K562 (cell line): ENCODE results near the gene ANKMY1. TPM values are rescaled to one million over a fixed set of nuclear protein-coding genes. Genes with fewer than 3 reads are reported as not detected.

Experiments
- ATAC-seq: fragments of 200-7000 bp; cut with Tn5 transposase; 3 replicates; pipeline ENCODE4 v1.9.1; 2020; ENCODE audit warnings: moderate library complexity
- BruUV-seq: library from RNA; stranded (reverse); fragments of 400-500 nt; replicated peaks from 2 replicates; lab custom pipeline; 2021; lab: Mats Ljungman, UMichigan
- CTCF ChIA-PET: fragments of 300-600 bp; formaldehyde crosslinking; extraction: SDS; loops from one replicate; lab custom pipeline; 2021; ENCODE audit warnings: low intra/inter-chr PET ratio; lab: Yijun Ruan, JAX
- POLR2A ChIA-PET: fragments of 300-600, 350-650 bp; sonication (Branson Sonifier 250); formaldehyde crosslinking; extraction: SDS; loops from one replicate; lab custom pipeline; 2021; ENCODE audit warnings: antibody characterized with exemption, inconsistent platforms; lab: Yijun Ruan, JAX
- DNase-seq, 4 experiments: peaks; one replicate each; pipeline versions ENCODE4 v3.0.0 to v3.0.0-alpha.2; 2011 to 2018; ENCODE audit warnings: low spot score in 3 of 4, mixed read lengths in 3 of 4; ENCODE audit errors: extremely low read depth in 1 of 4
- FAIRE-seq: peaks from 2 replicates; lab custom pipeline; 2011; peaks lifted over from hg19 to GRCh38; lab: Jason Lieb, UNC
- H2AFZ ChIP-seq: 2 replicates; pipeline ENCODE4 v1.6.0; 2011; ENCODE audit warnings: low read depth, low read length, control low read depth, inconsistent platforms
- H3K27ac ChIP-seq: fragments of 200-600 bp; 3 replicates; pipeline ENCODE4 v1.8.0; 2011; ENCODE audit warnings: low read depth, mild to moderate bottlenecking, control low read depth, inconsistent platforms, low read length, moderate library complexity, mixed read lengths; ENCODE audit errors: extremely low read depth
- H3K27me3 ChIP-seq, 2 experiments: fragments of 300-600 bp in 1 of 2; 2 replicates in 1 of 2; 3 replicates in 1 of 2; pipeline versions ENCODE4 v1.6.0 to v1.8.0; 2011; ENCODE audit warnings: inconsistent platforms in 2 of 2, low read length in 2 of 2, mild to moderate bottlenecking in 1 of 2, mixed read lengths in 1 of 2, moderate library complexity in 1 of 2; ENCODE audit not compliant: control insufficient read depth in 2 of 2, insufficient read depth in 2 of 2
- H3K36me3 ChIP-seq: fragments of 300-600 bp; 3 replicates; pipeline ENCODE4 v1.8.0; 2011; ENCODE audit warnings: mild to moderate bottlenecking, low read length, inconsistent platforms; ENCODE audit not compliant: control insufficient read depth, insufficient read depth
- H3K4me1 ChIP-seq, 2 experiments: fragments of 200-600 bp in 1 of 2; replicated peaks in 1 of 2; 2 replicates in 1 of 2; 3 replicates in 1 of 2; pipeline versions ENCODE4 v1.5.1 to v1.8.0; 2011; ENCODE audit warnings: inconsistent platforms in 2 of 2, low read length in 2 of 2, mild to moderate bottlenecking in 1 of 2, mixed read lengths in 1 of 2, moderate library complexity in 1 of 2; ENCODE audit not compliant: control insufficient read depth in 2 of 2, insufficient read depth in 2 of 2
- H3K4me2 ChIP-seq: 2 replicates; pipeline ENCODE4 v1.6.1; 2011; ENCODE audit warnings: low read length, control low read depth, inconsistent platforms, mixed read lengths; ENCODE audit not compliant: insufficient read depth
- H3K4me3 ChIP-seq: fragments of 200-600 bp; sonication (generic), shearing (Covaris generic); 2 replicates; pipeline ENCODE4 v1.5.1; 2016; ENCODE audit warnings: control low read depth, inconsistent platforms
- H3K79me2 ChIP-seq: fragments of 200-600 bp; 3 replicates; pipeline ENCODE4 v1.8.0; 2011; ENCODE audit warnings: low read length, inconsistent platforms; ENCODE audit not compliant: control insufficient read depth, insufficient read depth
- H3K9ac ChIP-seq, 2 experiments: 2 replicates each; pipeline versions ENCODE4 v1.6.0 to v1.6.1; 2011; ENCODE audit warnings: low read depth in 2 of 2, low read length in 2 of 2, control low read depth in 1 of 2, inconsistent platforms in 1 of 2, mild to moderate bottlenecking in 1 of 2, mixed read lengths in 1 of 2; ENCODE audit not compliant: insufficient read depth in 1 of 2
- H3K9me1 ChIP-seq: one replicate; pipeline ENCODE4 v1.6.0; 2011; ENCODE audit warnings: inconsistent platforms, mild to moderate bottlenecking, low read length, moderate library complexity; ENCODE audit not compliant: control insufficient read depth, insufficient read depth
- H3K9me3 ChIP-seq: replicated peaks from 2 replicates; pipeline ENCODE4 v1.5.1; 2011; ENCODE audit warnings: low read depth, low read length, inconsistent platforms; ENCODE audit not compliant: control insufficient read depth, insufficient read depth
- H4K20me1 ChIP-seq: replicated peaks from 2 replicates; pipeline ENCODE4 v1.6.1; 2011; ENCODE audit warnings: low read length, inconsistent platforms, mixed read lengths; ENCODE audit not compliant: control insufficient read depth, insufficient read depth
- NFATC3 ChIP-seq: fragments of 450-650 bp; IDR thresholded peaks from 2 replicates; pipeline ENCODE4 v1.6.1; 2017; ENCODE audit warnings: mild to moderate bottlenecking
- PHF8 ChIP-seq: fragments of 200-600 bp; sonication (generic); IDR thresholded peaks from 2 replicates; pipeline ENCODE4 v1.6.1; 2012; ENCODE audit warnings: mixed run types, mild to moderate bottlenecking, inconsistent platforms, low read length, moderate library complexity, borderline replicate concordance
- SAP30 ChIP-seq: fragments of 200-600 bp; sonication (generic); IDR thresholded peaks from 2 replicates; pipeline ENCODE4 v1.6.1; 2012; ENCODE audit warnings: borderline replicate concordance, low read depth, mild to moderate bottlenecking, moderate library complexity, low read length, control low read depth, inconsistent platforms; ENCODE audit not compliant: insufficient read depth, poor library complexity, severe bottlenecking
- STAG1 ChIP-seq: sonication (generic); formaldehyde crosslinking; IDR thresholded peaks from 2 replicates; pipeline ENCODE4 v1.5.0; 2020; ENCODE audit warnings: missing genetic modification reagents, borderline replicate concordance
- ZNF282 ChIP-seq: sonication (generic); formaldehyde crosslinking; IDR thresholded peaks from 2 replicates; pipeline ENCODE4 v1.8.1; 2023; ENCODE audit warnings: missing genetic modification reagents
- WGBS: fragments of 100-300 bp; shearing (Covaris generic); methylation state at CpG from one replicate; pipeline ENCODE4 v1.1.6; 2016; ENCODE audit warnings: low coverage, mixed read lengths; ENCODE audit not compliant: insufficient coverage; ENCODE audit errors: missing lambda C conversion rate; 5-methylcytosine and 5-hydroxymethylcytosine counted together
- in situ Hi-C: fragments of 300-500 bp; cut with MboI; formaldehyde crosslinking; loops from 4 replicates; pipeline ENCODE4 v1.15.0; 2018; ENCODE audit warnings: inconsistent platforms, mixed read lengths
- intact Hi-C: fragments of 100-400 bp; cut with micrococcal nuclease; formaldehyde crosslinking; loops from 2 replicates; pipeline ENCODE4 v1.14.2; 2022
- polyA plus RNA-seq, 8 experiments: library from polyadenylated mRNA; depleted of rRNA in 4 of 8; stranded (reverse) in 5 of 8; unstranded in 3 of 8; fragments of >200 nt; fragmentation: Nextera tagmentation in 2 of 8; fragmentation: Illumina TruSeq in 1 of 8; extraction: Ambion mirVana in 2 of 8; extraction: Trizol in 1 of 8; gene quantifications; 2 replicates each; pipeline versions ENCODE4 v1.2.1 to v1.2.3, GENCODE V29; 2011 to 2014; ENCODE audit warnings: inconsistent platforms in 1 of 8, missing spikeins in 1 of 8
- total RNA-seq, 7 experiments: library from RNA; depleted of rRNA in 6 of 7; stranded (reverse); fragments of >200 nt in 6 of 7; fragmentation: Illumina TruSeq in 2 of 7; extraction: Trizol in 2 of 7; gene quantifications; 2 replicates each; pipeline versions ENCODE4 v1.2.1 to v1.2.3, GENCODE V29; 2011 to 2021; ENCODE audit warnings: low replicate concordance in 1 of 7
- TF ChIP-seq, protein P1 (sequence below): sonication (generic); formaldehyde crosslinking; IDR thresholded peaks from 2 replicates; pipeline ENCODE4 v1.8.0; 2022; ENCODE audit warnings: missing genetic modification reagents, mild to moderate bottlenecking, moderate library complexity, borderline replicate concordance
- TF ChIP-seq, protein P2 (sequence below): sonication (generic); formaldehyde crosslinking; IDR thresholded peaks from 2 replicates; pipeline ENCODE4 v1.8.0; 2022; ENCODE audit warnings: mild to moderate bottlenecking, missing genetic modification reagents
- TF ChIP-seq, protein P3 (sequence below): sonication (generic); formaldehyde crosslinking; IDR thresholded peaks from 2 replicates; pipeline ENCODE4 v1.8.1; 2022; ENCODE audit warnings: missing genetic modification reagents
- TF ChIP-seq, protein P4 (sequence below): fragments of 250-450 bp; sonication (Bioruptor Pico); IDR thresholded peaks from 2 replicates; pipeline ENCODE4 v1.9.0; 2021; ENCODE audit warnings: mild to moderate bottlenecking, inconsistent platforms

Gene ANKMY1
- total and polyA plus RNA-seq, 9 of the 15 experiments (the other 6 are each of a cell fraction or from before 2014, with no cell fraction given): 0.75 to 15.1 (median 11.7) TPM

DNA sequence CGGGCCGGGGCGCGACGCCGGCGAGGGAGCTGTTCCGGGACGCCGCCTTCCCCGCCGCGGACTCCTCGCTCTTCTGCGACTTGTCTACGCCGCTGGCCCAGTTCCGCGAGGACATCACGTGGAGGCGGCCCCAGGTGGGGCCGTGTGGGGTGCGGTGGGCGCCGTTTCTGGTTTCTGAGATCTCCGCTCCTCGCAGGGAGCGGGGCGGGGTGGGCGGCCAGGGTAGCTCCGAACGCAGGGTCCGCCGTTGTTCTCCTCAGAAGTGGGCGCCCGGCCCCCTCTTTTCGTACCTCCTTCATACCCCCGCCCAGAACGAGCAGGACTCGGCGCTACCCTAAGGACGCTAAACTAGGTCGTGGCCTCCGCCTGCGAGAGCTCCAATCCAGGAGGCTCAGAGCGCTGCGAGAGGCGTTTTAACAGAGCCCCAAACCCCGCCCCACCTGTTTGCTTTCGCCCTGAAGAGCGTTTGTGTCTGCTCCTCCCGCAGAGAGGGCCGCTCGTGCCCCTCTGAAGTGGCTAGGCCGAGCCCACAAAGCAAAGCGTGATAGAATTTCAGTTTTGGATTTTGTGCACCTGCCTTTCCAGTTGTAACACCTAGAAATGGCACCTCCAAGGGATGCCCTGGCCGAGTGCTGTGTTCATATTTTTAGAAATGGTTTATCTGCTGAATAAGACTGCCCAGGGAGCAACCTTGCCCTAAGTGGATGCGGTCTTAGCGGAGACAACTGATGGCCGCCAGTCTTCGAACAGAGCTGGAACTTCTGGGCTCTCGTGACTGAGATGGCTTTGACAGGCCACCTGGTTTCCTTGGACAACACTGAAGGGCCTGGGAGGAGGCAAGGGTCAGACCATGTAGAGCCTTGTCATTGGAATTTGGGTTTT, 29.4 kb upstream of the ANKMY1 start:
- peak in 2 of 4 experiments; percentile 16 to 57 for DNase-seq
- intact Hi-C loops (no loop called here), in situ Hi-C loops (no loop called here)
- no peaks in the 10 kb centered on the region for H3K9me1 ChIP-seq
- no peaks in the 10 kb centered on the region for H3K9me3 ChIP-seq
- peak overlapping the region; percentile 93 for H3K4me2 ChIP-seq
- ChIA-PET POLR2A (interaction anchor here (0.6 to 2.2 kb wide), 7 partner anchors 7 to 26 kb away, joined by 3 to 26 read pairs (median 4); partner anchors contain the start of gene RNPEPL1), CTCF (no interaction called here)
- peaks cover 32% of the 10 kb centered on the region; the same call in 2 of the 3 replicates for H3K36me3 ChIP-seq
- peaks cover 53% of the 10 kb centered on the region for H3K79me2 ChIP-seq
- H3K4me1 ChIP-seq: peaks cover 31 to 51% of the 10 kb centered on the region in 2 experiments
- TF ChIP-seq STAG1 (CRISPR knock-in tag) (0 out of 2 replicates have a peak, but pooled peaks have one; percentile 14), SAP30 (peak; percentile 68), NFATC3 (no peak), ZNF282 (no peak), PHF8 (0 out of 2 replicates have a peak, but pooled peaks have one; percentile 33)
- TF ChIP-seq, protein P1, sequence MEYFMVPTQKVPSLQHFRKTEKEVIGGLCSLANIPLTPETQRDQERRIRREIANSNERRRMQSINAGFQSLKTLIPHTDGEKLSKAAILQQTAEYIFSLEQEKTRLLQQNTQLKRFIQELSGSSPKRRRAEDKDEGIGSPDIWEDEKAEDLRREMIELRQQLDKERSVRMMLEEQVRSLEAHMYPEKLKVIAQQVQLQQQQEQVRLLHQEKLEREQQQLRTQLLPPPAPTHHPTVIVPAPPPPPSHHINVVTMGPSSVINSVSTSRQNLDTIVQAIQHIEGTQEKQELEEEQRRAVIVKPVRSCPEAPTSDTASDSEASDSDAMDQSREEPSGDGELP: no peak
- TF ChIP-seq, protein P2, sequence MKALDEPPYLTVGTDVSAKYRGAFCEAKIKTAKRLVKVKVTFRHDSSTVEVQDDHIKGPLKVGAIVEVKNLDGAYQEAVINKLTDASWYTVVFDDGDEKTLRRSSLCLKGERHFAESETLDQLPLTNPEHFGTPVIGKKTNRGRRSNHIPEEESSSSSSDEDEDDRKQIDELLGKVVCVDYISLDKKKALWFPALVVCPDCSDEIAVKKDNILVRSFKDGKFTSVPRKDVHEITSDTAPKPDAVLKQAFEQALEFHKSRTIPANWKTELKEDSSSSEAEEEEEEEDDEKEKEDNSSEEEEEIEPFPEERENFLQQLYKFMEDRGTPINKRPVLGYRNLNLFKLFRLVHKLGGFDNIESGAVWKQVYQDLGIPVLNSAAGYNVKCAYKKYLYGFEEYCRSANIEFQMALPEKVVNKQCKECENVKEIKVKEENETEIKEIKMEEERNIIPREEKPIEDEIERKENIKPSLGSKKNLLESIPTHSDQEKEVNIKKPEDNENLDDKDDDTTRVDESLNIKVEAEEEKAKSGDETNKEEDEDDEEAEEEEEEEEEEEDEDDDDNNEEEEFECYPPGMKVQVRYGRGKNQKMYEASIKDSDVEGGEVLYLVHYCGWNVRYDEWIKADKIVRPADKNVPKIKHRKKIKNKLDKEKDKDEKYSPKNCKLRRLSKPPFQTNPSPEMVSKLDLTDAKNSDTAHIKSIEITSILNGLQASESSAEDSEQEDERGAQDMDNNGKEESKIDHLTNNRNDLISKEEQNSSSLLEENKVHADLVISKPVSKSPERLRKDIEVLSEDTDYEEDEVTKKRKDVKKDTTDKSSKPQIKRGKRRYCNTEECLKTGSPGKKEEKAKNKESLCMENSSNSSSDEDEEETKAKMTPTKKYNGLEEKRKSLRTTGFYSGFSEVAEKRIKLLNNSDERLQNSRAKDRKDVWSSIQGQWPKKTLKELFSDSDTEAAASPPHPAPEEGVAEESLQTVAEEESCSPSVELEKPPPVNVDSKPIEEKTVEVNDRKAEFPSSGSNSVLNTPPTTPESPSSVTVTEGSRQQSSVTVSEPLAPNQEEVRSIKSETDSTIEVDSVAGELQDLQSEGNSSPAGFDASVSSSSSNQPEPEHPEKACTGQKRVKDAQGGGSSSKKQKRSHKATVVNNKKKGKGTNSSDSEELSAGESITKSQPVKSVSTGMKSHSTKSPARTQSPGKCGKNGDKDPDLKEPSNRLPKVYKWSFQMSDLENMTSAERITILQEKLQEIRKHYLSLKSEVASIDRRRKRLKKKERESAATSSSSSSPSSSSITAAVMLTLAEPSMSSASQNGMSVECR: peak; percentile 2; the same call in 1 of the 2 replicates
- TF ChIP-seq, protein P3, sequence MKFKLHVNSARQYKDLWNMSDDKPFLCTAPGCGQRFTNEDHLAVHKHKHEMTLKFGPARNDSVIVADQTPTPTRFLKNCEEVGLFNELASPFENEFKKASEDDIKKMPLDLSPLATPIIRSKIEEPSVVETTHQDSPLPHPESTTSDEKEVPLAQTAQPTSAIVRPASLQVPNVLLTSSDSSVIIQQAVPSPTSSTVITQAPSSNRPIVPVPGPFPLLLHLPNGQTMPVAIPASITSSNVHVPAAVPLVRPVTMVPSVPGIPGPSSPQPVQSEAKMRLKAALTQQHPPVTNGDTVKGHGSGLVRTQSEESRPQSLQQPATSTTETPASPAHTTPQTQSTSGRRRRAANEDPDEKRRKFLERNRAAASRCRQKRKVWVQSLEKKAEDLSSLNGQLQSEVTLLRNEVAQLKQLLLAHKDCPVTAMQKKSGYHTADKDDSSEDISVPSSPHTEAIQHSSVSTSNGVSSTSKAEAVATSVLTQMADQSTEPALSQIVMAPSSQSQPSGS (CRISPR knock-in tag): no peak
- TF ChIP-seq, protein P4, sequence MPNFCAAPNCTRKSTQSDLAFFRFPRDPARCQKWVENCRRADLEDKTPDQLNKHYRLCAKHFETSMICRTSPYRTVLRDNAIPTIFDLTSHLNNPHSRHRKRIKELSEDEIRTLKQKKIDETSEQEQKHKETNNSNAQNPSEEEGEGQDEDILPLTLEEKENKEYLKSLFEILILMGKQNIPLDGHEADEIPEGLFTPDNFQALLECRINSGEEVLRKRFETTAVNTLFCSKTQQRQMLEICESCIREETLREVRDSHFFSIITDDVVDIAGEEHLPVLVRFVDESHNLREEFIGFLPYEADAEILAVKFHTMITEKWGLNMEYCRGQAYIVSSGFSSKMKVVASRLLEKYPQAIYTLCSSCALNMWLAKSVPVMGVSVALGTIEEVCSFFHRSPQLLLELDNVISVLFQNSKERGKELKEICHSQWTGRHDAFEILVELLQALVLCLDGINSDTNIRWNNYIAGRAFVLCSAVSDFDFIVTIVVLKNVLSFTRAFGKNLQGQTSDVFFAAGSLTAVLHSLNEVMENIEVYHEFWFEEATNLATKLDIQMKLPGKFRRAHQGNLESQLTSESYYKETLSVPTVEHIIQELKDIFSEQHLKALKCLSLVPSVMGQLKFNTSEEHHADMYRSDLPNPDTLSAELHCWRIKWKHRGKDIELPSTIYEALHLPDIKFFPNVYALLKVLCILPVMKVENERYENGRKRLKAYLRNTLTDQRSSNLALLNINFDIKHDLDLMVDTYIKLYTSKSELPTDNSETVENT (CRISPR knock-in tag): 0 out of 2 replicates have a peak, but pooled peaks have one; percentile 25
- H3K27ac ChIP-seq: no peak overlapping the region
- 2% methylated on average over 23 of the region's 62 CpGs for WGBS
- ATAC-seq: peak; percentile 32
- peak overlapping the region; percentile 92 for H3K4me3 ChIP-seq
- H2AFZ ChIP-seq: peak overlapping the region; percentile 72; the same call in 1 of the 2 replicates
- no peaks in the 10 kb centered on the region for H3K27me3 ChIP-seq
- no peaks in the 10 kb centered on the region; the same call in 1 of the 2 replicates for H4K20me1 ChIP-seq
- FAIRE-seq: peak; percentile 51
- peak overlapping the region; percentile 82 to 95; a peak in 3 of 4 replicates for H3K9ac ChIP-seq
- no TSS peak for BruUV-seq
